ENCODE data around the gene ITGB6.
"Not testable (repeated sequence)": the region's sequence is repeated elsewhere in the genome, so short reads cannot be mapped to it uniquely, and the experiment has no call there.

Gene ITGB6

DNA sequence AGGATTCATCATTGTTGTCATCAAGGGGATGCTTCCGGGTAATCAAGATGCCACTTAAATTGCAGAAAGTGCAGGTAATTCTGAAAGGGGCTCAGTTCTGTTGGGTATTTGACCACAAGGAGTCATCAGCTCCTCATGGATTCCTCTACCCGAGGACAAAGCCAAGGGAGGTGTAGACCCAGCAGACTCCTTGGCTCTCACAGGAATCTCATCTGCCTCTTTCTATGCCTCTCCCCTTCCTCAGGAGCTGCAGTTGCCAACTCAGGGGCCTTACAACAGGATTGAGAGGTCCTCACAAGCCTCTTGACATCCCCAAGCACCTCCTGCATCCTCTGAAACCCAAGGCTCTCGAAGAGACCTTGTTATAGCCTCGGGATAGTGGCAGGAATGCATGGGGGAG is 44.0 kb downstream of the ITGB6 start:
- in situ Hi-C loops (cut with HindIII; ENCODE audit: low pct_ligation_motif_present, low pct_unique_long_range_greater_than_20kb, low sequenced_read_pairs) = no loop called here
- DNase-seq = no peak

GRCh38 chr2:160148419-160148818 is 51.7 kb downstream of the ITGB6 start:
- in situ Hi-C loops (cut with HindIII; ENCODE audit: low pct_ligation_motif_present, low pct_unique_long_range_greater_than_20kb, low sequenced_read_pairs); DNase-seq: not testable (repeated sequence)

GRCh38 chr2:160145471-160145870 is 54.6 kb downstream of the ITGB6 start:
- in situ Hi-C loops (cut with HindIII; ENCODE audit: low pct_ligation_motif_present, low pct_unique_long_range_greater_than_20kb, low sequenced_read_pairs) = no loop called here
- no peak for DNase-seq

GRCh38 chr2:160144280-160144990 is 55.6 kb downstream of the ITGB6 start:
- in situ Hi-C loops (cut with HindIII; ENCODE audit: low pct_ligation_motif_present, low pct_unique_long_range_greater_than_20kb, low sequenced_read_pairs) = no loop called here
- DNase-seq = no peak

- in situ Hi-C loops (cut with HindIII; ENCODE audit: low pct_ligation_motif_present, low pct_unique_long_range_greater_than_20kb, low sequenced_read_pairs) = no loop called here
- no peak for DNase-seq
These were observed 57.6 kb downstream of the ITGB6 start for GRCh38 chr2:160142472-160142871.

GRCh38 chr2:160141912-160142311 is 58.2 kb downstream of the ITGB6 start:
- in situ Hi-C loops (cut with HindIII; ENCODE audit: low pct_ligation_motif_present, low pct_unique_long_range_greater_than_20kb, low sequenced_read_pairs) = no loop called here
- no peak for DNase-seq

- DNase-seq = no peak
- in situ Hi-C loops (cut with HindIII; ENCODE audit: low pct_ligation_motif_present, low pct_unique_long_range_greater_than_20kb, low sequenced_read_pairs) = no loop called here
These were observed 58.7 kb downstream of the ITGB6 start for GRCh38 chr2:160141419-160141818.

DNA sequence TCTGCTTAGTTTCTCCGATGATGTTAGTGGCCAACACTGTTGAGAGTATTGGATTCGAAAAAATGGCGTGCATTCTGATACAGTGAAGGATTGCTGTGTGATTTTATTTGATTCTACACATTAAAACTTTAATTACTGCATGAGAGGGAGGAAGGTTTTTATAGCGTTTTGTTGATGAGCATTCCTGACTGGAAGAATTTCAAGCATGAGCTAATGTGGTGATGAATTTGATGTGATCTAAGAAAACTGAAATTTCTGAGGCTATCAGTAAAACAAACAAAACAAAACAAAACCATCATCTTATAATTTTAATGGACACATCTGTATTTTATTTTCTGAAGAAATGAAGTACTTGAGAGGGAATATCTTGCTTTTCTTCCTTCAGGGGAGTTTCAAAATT is 59.6 kb downstream of the ITGB6 start:
- DNase-seq = no peak
- in situ Hi-C loops (cut with HindIII; ENCODE audit: low pct_ligation_motif_present, low pct_unique_long_range_greater_than_20kb, low sequenced_read_pairs) = no loop called here

- in situ Hi-C loops (cut with HindIII; ENCODE audit: low pct_ligation_motif_present, low pct_unique_long_range_greater_than_20kb, low sequenced_read_pairs) = no loop called here
- DNase-seq = no peak
These were observed 60.1 kb downstream of the ITGB6 start for GRCh38 chr2:160139991-160140390.

- in situ Hi-C loops (cut with HindIII; ENCODE audit: low pct_ligation_motif_present, low pct_unique_long_range_greater_than_20kb, low sequenced_read_pairs) = no loop called here
- DNase-seq = no peak
These were observed 60.7 kb downstream of the ITGB6 start for GRCh38 chr2:160139350-160139749.

DNA sequence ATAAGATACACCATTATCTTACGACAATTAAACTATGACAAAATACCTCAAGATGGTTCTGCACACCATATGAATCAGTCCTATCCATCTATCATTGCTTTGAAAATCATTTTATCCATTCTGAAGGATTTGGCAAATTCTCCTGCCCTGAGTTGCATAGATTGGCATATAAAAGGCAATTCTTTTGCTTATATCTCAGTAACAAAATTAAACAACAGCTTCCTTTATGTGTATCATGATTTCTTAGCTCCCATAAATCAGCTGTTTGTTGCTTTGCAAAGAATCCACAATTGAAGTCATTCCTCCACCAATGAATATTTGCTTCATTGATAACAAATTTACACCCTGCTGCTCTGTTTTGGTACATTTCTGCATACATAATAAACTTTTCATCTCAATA is 61.7 kb downstream of the ITGB6 start:
- no peak for DNase-seq
- in situ Hi-C loops (cut with HindIII; ENCODE audit: low pct_ligation_motif_present, low pct_unique_long_range_greater_than_20kb, low sequenced_read_pairs) = no loop called here

DNA sequence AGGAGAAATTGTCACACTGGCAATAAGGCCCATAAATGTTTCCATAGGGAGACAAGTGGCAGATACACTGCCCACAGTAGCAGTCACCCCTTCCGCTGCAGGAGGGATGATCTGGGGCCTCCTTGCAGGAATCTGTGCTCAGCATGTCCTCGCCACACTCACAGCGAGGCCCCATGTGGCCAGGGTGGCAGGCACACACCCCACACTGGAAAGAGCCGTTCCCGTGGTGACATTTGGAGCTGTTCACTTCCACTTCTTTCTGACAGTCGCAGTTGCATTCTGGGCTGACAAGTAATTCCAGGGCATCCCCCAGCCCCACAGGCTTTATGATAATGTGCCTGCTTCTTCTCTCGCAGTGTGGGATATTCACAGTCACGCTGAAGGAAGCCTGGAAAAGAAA is 62.6 kb downstream of the ITGB6 start:
- in situ Hi-C loops (cut with HindIII; ENCODE audit: low pct_ligation_motif_present, low pct_unique_long_range_greater_than_20kb, low sequenced_read_pairs) = no loop called here
- no peak for DNase-seq

DNA sequence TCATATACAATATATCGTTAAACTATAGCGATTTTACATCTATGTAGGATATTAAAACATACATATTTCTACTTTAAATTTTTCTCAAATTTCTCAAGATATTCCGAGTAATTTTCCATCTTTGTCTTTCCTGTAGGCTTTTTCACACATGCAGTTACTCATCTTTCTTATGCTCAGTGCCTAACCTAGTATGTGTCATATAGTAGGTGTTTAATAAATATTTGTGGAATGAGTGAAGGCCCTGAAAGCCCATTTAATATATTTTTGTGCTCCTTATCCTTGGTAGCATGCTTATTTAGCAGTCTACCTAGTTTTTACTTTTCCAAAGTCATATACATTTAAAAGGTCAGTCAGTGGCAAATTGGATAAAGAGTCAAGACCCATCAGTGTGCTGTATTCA is 67.3 kb downstream of the ITGB6 start:
- in situ Hi-C loops (cut with HindIII; ENCODE audit: low pct_ligation_motif_present, low pct_unique_long_range_greater_than_20kb, low sequenced_read_pairs) = no loop called here
- DNase-seq = no peak

DNA sequence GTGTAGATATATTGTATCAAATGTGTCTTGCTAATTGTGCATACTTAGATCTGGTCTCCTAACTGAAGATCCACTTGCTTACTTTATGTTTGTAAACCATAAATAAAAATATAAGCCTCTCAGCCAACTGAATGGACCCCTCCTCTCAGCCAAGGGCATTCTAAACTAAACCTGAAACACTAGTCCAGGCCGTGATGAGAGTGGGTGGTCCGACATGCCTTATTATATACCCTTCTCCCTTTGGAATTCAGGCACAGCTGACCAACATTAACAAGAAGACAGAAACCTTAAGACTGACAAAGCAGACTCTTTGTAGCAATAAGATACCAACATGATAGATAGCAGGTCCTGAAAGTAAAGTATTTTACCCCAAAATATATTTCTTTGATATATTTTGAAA is 73.3 kb downstream of the ITGB6 start:
- no peak for DNase-seq
- in situ Hi-C loops (cut with HindIII; ENCODE audit: low pct_ligation_motif_present, low pct_unique_long_range_greater_than_20kb, low sequenced_read_pairs) = no loop called here

GRCh38 chr2:160126315-160126714 is 73.8 kb downstream of the ITGB6 start:
- in situ Hi-C loops (cut with HindIII; ENCODE audit: low pct_ligation_motif_present, low pct_unique_long_range_greater_than_20kb, low sequenced_read_pairs) = no loop called here
- no peak for DNase-seq

DNA sequence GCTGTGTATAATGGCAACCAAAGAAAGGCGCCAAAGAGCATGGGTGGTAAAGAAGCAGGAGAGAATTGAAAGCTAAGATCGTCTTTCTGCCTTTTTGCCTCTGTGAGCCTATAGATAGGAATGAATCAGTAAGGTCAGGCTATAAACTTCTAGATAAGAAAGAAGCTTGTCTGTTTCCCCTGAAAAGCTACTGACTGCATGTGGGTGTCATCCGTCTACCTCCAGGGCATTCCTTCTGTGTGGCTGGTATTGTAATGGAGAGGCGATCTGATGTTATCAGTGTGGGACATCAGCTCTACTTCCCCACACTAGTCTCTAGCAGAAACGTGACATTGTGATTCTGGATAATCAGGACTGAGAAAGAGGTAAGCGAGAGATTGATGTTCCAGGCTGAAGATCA is 74.2 kb downstream of the ITGB6 start:
- no peak for DNase-seq
- in situ Hi-C loops (cut with HindIII; ENCODE audit: low pct_ligation_motif_present, low pct_unique_long_range_greater_than_20kb, low sequenced_read_pairs) = no loop called here

- in situ Hi-C loops (cut with HindIII; ENCODE audit: low pct_ligation_motif_present, low pct_unique_long_range_greater_than_20kb, low sequenced_read_pairs) = no loop called here
- DNase-seq = no peak
These were observed 74.7 kb downstream of the ITGB6 start for GRCh38 chr2:160125366-160125765.

DNA sequence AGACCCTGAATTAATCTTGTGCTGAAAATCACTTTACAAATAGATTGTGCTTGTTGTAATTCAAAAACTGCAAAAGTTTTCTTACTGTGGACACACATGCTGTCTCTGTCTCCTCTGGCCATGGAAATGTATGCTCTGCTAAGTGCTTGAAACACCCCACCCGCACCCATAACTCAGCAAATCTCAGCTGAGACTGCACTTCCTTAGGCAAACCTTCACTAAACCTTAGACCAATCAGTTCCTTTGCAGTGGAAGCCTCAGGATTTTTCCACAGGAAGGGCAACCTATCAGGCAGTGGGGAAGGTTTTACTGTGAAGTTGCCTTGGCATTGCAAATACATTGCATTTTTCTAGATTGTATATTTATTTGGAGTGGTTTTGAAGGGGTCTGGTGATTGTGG is 75.5 kb downstream of the ITGB6 start:
- no peak for DNase-seq
- in situ Hi-C loops (cut with HindIII; ENCODE audit: low pct_ligation_motif_present, low pct_unique_long_range_greater_than_20kb, low sequenced_read_pairs) = no loop called here

GRCh38 chr2:160114721-160115120 is 85.4 kb downstream of the ITGB6 start:
- DNase-seq; in situ Hi-C loops (cut with HindIII; ENCODE audit: low pct_ligation_motif_present, low pct_unique_long_range_greater_than_20kb, low sequenced_read_pairs): not testable (repeated sequence)

DNA sequence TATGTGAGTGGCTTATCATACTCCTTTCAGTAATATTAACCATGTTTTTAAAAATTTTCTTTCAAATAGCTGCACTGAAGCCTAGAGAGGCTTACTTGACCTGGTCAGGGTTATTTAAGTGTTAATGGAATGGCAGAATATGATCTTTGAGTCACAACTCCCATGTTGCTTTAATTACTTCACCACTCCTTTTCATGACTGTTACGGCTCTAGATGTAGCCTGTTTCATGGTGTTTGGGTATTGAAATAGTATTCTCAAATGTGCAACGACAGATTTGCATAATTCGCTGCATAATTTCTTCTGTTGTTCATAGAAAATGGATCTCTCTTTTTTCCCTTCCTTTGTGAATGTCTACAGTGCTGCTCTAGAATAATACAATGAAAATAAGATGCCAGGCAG is 86.1 kb downstream of the ITGB6 start:
- no peak for DNase-seq
- in situ Hi-C loops (cut with HindIII; ENCODE audit: low pct_ligation_motif_present, low pct_unique_long_range_greater_than_20kb, low sequenced_read_pairs) = no loop called here
